Neural crest cell (in vitro differentiated cells): ENCODE results near the gene ZNF546. TPM values are rescaled to one million over a fixed set of nuclear protein-coding genes. Genes with fewer than 3 reads are reported as not detected.

ENCODE experiments used
- DNase-seq: peaks from one replicate; pipeline ENCODE4 v3.0.0; 2021; ENCODE audit warnings: low read depth, mixed read lengths, low spot score
- H3K27ac Mint-ChIP-seq: one replicate; pipeline ENCODE4 v1.8.0; 2021; ENCODE audit warnings: mild to moderate bottlenecking, mixed read lengths; ENCODE audit not compliant: unreplicated experiment
- H3K27me3 Mint-ChIP-seq: 2 replicates; pipeline ENCODE4 v1.8.0; 2021; ENCODE audit warnings: low read depth, mild to moderate bottlenecking, mixed read lengths
- H3K36me3 Mint-ChIP-seq: 2 replicates; pipeline ENCODE4 v1.8.0; 2021; ENCODE audit warnings: low read depth, mild to moderate bottlenecking, mixed read lengths
- H3K4me1 Mint-ChIP-seq: 2 replicates; pipeline ENCODE4 v1.8.0; 2021; ENCODE audit warnings: mixed read lengths
- H3K4me3 Mint-ChIP-seq: one replicate; pipeline ENCODE4 v1.8.0; 2021; ENCODE audit warnings: mild to moderate bottlenecking, mixed read lengths
- H3K9me3 Mint-ChIP-seq: 2 replicates; pipeline ENCODE4 v1.8.0; 2021; ENCODE audit warnings: mixed read lengths
- CTCF ChIP-seq: fragments of 200-600 bp; sonication (generic); conservative IDR thresholded peaks from 2 replicates; pipeline ENCODE4 v1.5.0; 2021; ENCODE audit warnings: antibody characterized with exemption, mild to moderate bottlenecking
- total RNA-seq: library from RNA; stranded (reverse); gene quantifications from 2 replicates; pipeline ENCODE4 v1.2.1, GENCODE V29; 2021

ZNF546 gene
- total RNA-seq, 1 donor from 2014 or later, result 5.3 TPM

- Mint-ChIP-seq H3K4me1 (peaks cover 30% of the 10 kb centered on the region), H3K27ac (no peak overlapping the region), H3K36me3 (peaks cover 31% of the 10 kb centered on the region), H3K27me3 (no peaks in the 10 kb centered on the region), H3K9me3 (peaks cover 11% of the 10 kb centered on the region), H3K4me3 (no peak overlapping the region)
- TF ChIP-seq CTCF, result no peak
- no peak for DNase-seq
These were observed 3.3 kb upstream of the ZNF546 start for GRCh38 chr19:39993605-39994004.

GRCh38 chr19:39994361-39994760 lies 2.5 kb upstream of the ZNF546 start:
- DNase-seq, result no peak
- Mint-ChIP-seq H3K27ac (no peak overlapping the region), H3K27me3 (no peaks in the 10 kb centered on the region), H3K9me3 (peaks cover 11% of the 10 kb centered on the region), H3K4me1 (peaks cover 30% of the 10 kb centered on the region), H3K4me3 (peak overlapping the region; percentile 76), H3K36me3 (peaks cover 27% of the 10 kb centered on the region)
- TF ChIP-seq CTCF, result no peak

- no peak for TF ChIP-seq CTCF
- H3K36me3 Mint-ChIP-seq, result peaks cover 22% of the 10 kb centered on the region
- peak overlapping the region; percentile 83 for H3K4me3 Mint-ChIP-seq
- H3K9me3 Mint-ChIP-seq, result peaks cover 9% of the 10 kb centered on the region
- H3K27ac Mint-ChIP-seq, result no peak overlapping the region
- H3K4me1 Mint-ChIP-seq, result peaks cover 30% of the 10 kb centered on the region
- no peak for DNase-seq
- H3K27me3 Mint-ChIP-seq, result no peaks in the 10 kb centered on the region
These were observed 1.1 kb upstream of the ZNF546 start for GRCh38 chr19:39995794-39996193.

GRCh38 chr19:39996218-39996810 lies 546 bp upstream of the ZNF546 start:
- no peaks in the 10 kb centered on the region for H3K27me3 Mint-ChIP-seq
- peaks cover 30% of the 10 kb centered on the region for H3K4me1 Mint-ChIP-seq
- peaks cover 22% of the 10 kb centered on the region for H3K36me3 Mint-ChIP-seq
- TF ChIP-seq CTCF, result no peak
- H3K4me3 Mint-ChIP-seq, result peak overlapping the region; percentile 91
- peak; percentile 12 for DNase-seq
- peaks cover 9% of the 10 kb centered on the region for H3K9me3 Mint-ChIP-seq
- H3K27ac Mint-ChIP-seq, result peak overlapping the region; percentile 90

- no peak for DNase-seq
- no peaks in the 10 kb centered on the region for H3K27me3 Mint-ChIP-seq
- peaks cover 19% of the 10 kb centered on the region for H3K36me3 Mint-ChIP-seq
- TF ChIP-seq CTCF, result no peak
- peak overlapping the region; percentile 91 for H3K4me3 Mint-ChIP-seq
- peaks cover 30% of the 10 kb centered on the region for H3K4me1 Mint-ChIP-seq
- peaks cover 9% of the 10 kb centered on the region for H3K9me3 Mint-ChIP-seq
- H3K27ac Mint-ChIP-seq, result peak overlapping the region; percentile 90
These were observed 867 bp downstream of the ZNF546 start for GRCh38 chr19:39997638-39998216.
